HG02938 (cell line): Measurements from ENCODE around the gene WIF1.

Experiments used
- ATAC-seq: cut with Tn5 transposase; IDR thresholded peaks from one replicate; pipeline ENCODE4 v1.9.1; 2021; ENCODE audit warnings: mild to moderate bottlenecking, moderate library complexity; ENCODE audit not compliant: unreplicated experiment

Gene WIF1

GRCh38 chr12:65025136-65025535, 96.0 kb downstream of the WIF1 start:
- no peak for ATAC-seq

GRCh38 chr12:65023485-65023884, 97.6 kb downstream of the WIF1 start:
- no peak for ATAC-seq

GRCh38 chr12:65022960-65023359, 98.1 kb downstream of the WIF1 start:
- no peak for ATAC-seq

GRCh38 chr12:65022421-65022820, 98.7 kb downstream of the WIF1 start:
- no peak for ATAC-seq

GRCh38 chr12:65019696-65020234, 101.3 kb downstream of the WIF1 start:
- ATAC-seq: no peak

GRCh38 chr12:65016881-65017650, 104.0 kb downstream of the WIF1 start:
- ATAC-seq: no peak

- ATAC-seq: no peak
Observed at GRCh38 chr12:65015850-65016249, 105.3 kb downstream of the WIF1 start.

- ATAC-seq: no peak
Observed at GRCh38 chr12:65014504-65015271, 106.4 kb downstream of the WIF1 start.

GRCh38 chr12:65010437-65010836, 110.7 kb downstream of the WIF1 start:
- no peak for ATAC-seq

- no peak for ATAC-seq
Observed at GRCh38 chr12:65005716-65006115, 115.4 kb downstream of the WIF1 start.

GRCh38 chr12:65004270-65004669, 116.8 kb downstream of the WIF1 start:
- no peak for ATAC-seq
